AG10803 (cell line): ENCODE results near the gene TREM1.

Source experiments
- DNase-seq: peaks from one replicate; pipeline ENCODE4 v3.0.0; 2010; ENCODE audit warnings: low read depth
- H3K4me3 ChIP-seq: 2 replicates; pipeline ENCODE4 v1.5.1; 2011; ENCODE audit warnings: mild to moderate bottlenecking, low read length, control low read depth
- TF ChIP-seq, protein P1 (sequence below): conservative IDR thresholded peaks from 2 replicates; pipeline ENCODE4 v1.5.1; 2011; ENCODE audit warnings: mild to moderate bottlenecking, low read length, control low read depth, inconsistent platforms

Gene TREM1

GRCh38 chr6:41231246-41231645 is 55.2 kb downstream of the TREM1 start:
- no peak overlapping the region for H3K4me3 ChIP-seq
- DNase-seq: no peak
- TF ChIP-seq, protein P1, sequence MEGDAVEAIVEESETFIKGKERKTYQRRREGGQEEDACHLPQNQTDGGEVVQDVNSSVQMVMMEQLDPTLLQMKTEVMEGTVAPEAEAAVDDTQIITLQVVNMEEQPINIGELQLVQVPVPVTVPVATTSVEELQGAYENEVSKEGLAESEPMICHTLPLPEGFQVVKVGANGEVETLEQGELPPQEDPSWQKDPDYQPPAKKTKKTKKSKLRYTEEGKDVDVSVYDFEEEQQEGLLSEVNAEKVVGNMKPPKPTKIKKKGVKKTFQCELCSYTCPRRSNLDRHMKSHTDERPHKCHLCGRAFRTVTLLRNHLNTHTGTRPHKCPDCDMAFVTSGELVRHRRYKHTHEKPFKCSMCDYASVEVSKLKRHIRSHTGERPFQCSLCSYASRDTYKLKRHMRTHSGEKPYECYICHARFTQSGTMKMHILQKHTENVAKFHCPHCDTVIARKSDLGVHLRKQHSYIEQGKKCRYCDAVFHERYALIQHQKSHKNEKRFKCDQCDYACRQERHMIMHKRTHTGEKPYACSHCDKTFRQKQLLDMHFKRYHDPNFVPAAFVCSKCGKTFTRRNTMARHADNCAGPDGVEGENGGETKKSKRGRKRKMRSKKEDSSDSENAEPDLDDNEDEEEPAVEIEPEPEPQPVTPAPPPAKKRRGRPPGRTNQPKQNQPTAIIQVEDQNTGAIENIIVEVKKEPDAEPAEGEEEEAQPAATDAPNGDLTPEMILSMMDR: no peak

DNA sequence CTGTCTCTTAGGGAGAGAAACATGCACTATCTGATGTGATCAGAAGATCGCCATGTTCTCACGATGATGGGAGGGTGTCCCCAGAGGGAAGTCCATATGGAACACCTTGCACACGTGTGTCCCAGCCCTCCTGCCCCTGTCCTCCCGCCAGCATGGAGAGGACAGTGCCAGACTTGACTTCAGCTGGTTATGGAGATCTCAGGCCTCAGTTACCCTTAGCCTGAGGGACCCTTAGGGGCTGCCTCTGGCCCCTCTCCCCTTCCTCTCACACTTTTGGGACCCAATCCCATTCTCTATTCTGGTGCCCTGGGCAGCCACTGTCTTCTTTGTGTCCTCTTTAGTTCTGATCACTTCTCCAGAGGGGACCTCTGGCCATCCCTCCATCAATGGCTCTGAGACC is 56.8 kb downstream of the TREM1 start:
- no peak for DNase-seq
- H3K4me3 ChIP-seq: no peak overlapping the region
- TF ChIP-seq, protein P1: no peak

GRCh38 chr6:41228616-41229015 is 57.9 kb downstream of the TREM1 start:
- DNase-seq: peak; percentile 2
- TF ChIP-seq, protein P1: no peak
- no peak overlapping the region for H3K4me3 ChIP-seq

DNA sequence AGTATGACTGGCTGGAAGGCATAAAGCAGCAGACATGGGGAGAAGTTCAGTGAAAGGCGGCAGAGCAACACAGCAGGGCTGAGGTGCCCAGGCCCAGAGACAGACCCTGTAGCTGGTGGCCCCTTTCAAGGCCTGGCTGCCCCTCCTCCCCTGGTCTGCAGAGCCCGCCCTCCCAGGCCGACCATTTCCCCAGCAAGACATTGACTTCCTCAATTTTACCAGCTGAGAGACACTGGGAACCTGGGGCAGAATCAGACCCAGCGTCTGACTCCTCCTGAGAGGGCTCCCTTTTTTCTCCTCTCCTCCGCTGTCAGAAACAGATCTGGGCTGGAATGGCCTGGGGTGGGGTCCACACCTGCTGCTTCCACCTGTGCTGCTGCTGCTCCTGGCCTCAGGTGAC is 58.4 kb downstream of the TREM1 start, which contains the start of gene TREML4:
Gene TREML4, plus strand, starts transcription at position 254 of the 400 bp plus-strand sequence. Its CDS starts 79 bp downstream, at position 333.
- no peak within 1 kb of the TSS for H3K4me3 ChIP-seq
- TF ChIP-seq, protein P1: no peak
- no peak for DNase-seq

DNA sequence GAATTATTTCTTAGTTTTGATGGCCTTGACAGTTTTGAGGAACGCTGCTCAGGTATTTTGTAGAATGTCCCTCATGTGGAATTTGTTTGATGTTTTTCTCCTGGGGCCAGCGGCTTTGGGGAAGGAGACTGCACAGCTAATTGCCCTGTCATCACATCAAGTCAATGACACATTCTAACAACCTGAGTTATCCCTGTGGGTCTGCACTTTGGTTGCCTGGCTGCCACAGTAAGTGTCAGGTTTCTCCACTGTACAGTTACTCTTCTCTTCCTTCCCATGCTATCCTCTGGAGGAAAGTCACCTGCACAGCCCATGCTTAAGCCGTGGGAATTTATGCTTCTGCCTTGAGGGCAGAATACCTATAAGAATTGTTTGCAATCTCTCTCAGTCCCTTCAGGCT is 59.7 kb downstream of the TREM1 start:
- DNase-seq: no peak
- TF ChIP-seq, protein P1: no peak
- no peak overlapping the region for H3K4me3 ChIP-seq

GRCh38 chr6:41224800-41225199 is 61.7 kb downstream of the TREM1 start:
- H3K4me3 ChIP-seq: no peak overlapping the region
- no peak for DNase-seq
- TF ChIP-seq, protein P1: no peak
